T1000 (cell line): ENCODE measurements around the gene BAIAP2.

Experiments
- DNase-seq: peaks from one replicate; lab custom pipeline; 2025; ENCODE audit warnings: mixed read lengths; lab: John Stamatoyannopoulos, UW

Gene BAIAP2

GRCh38 chr17:81159611-81160265 lies 124.8 kb downstream of the BAIAP2 start:
- no peak for DNase-seq

- no peak for DNase-seq
Measured at GRCh38 chr17:81160306-81160705, 125.4 kb downstream of the BAIAP2 start.

DNA sequence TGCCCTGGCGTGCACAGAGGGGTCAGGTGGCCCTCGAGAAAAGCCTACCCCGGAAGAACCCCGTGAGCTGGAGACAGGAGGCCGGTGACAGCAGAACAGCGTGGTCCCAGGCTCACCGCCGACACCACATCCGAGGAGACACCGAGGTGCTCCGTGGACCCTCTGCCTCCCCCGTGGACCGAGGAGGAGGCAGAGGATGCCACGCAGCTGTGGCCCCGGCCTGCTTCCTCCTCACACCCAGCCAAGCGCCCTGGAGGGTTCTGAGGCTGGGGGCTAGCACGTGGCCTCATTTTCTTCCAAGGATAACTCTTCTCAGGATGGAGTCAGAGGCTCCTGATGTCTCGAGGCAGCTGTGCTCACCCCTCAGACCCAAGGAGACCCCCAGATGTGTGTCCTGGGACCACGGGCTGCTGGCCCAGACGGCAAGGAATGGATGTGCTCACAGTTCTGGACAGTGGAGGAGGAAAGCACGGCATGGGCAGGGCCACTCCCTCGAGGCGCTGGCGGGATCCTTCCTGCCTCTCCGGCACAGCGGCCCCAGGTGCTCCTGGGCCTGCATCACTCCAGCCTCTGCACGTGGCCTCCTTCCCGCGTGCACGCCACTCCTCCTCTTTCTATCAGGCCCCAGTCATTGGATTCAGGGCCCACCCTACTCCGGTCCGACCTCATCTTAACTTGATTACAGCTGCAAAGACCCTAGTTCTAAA lies 125.9 kb downstream of the BAIAP2 start:
- no peak for DNase-seq

GRCh38 chr17:81161536-81161935 lies 126.6 kb downstream of the BAIAP2 start:
- DNase-seq: no peak

GRCh38 chr17:81161972-81162371 lies 127.0 kb downstream of the BAIAP2 start:
- no peak for DNase-seq

- no peak for DNase-seq
Measured at GRCh38 chr17:81162491-81162890, 127.5 kb downstream of the BAIAP2 start.

DNA sequence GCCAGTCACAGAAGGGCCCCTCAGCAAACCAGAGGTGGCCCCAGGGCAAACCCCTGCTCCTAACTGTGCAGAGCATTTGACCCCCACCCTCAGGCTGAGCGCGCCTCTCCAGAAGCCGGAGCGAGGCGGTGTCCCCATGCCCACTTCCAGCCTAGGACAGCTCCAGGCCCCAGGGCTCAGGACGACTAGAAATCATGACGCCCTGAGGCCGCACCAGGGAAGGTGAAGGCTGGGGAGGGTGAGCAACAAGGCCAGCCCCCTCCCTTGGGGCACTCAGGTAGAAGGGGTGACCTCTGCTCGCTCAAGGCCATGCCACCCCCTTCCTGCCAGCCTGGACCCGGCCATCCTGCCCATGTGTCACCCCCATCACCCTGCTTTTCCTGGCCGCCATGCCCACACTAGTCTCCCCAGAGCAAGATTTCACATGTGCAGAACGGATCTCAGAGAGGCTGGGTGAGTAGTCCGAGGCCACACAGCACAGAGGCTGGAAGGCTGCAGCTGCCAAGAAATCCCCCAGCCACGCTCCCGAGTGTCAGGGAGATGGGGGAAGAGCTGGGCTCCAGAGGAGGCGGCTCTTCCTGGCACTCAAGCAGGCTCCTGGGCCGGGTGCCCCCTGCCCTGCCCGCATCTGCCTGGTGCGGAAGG lies 128.2 kb downstream of the BAIAP2 start:
- DNase-seq: no peak

GRCh38 chr17:81163703-81164370 lies 128.9 kb downstream of the BAIAP2 start:
- DNase-seq: no peak

DNA sequence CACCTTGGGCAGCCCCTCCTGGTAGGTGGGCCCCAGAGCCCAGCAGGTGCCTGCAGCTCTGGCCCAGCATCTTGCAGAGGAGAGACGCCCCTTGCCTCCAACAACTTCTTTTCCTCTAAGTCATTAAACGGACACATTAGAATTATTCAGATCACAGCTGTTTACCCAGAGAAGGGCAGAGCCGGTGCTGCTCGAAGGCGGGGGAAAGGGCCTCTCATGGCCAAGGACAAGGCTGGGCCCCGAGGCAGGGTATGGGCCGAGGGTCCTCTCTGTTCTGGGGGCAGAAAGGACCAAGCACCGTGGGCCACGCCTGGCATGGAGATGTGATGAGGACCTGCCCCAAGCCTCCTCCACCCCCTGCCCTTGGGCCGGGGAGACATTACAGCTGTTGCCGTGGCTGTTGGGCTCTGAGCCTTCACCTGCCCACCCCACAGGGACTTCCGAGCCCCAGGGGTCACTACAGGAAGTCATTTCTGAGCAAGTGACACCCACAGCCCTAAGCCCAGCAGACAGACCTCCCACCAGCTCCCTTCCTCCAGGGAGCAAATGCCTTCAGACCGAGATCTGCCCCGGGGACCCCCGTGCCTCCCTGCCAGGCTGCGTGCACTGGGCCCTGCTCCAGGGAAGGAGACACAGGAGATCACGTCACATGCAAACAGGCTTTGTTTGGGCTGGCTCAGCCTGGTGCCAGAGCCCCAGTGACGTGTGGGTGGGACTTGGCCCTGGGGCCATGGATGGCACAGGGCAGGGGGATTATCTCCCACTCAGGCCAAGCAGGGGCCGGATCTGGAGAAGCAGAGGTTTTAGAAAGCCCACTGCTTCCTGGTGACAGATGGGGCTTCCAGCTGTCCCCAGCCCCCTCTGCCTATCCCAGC lies 129.7 kb downstream of the BAIAP2 start:
- DNase-seq: no peak

- DNase-seq: no peak
Measured at GRCh38 chr17:81165246-81166032, 130.5 kb downstream of the BAIAP2 start, which contains the start of gene PVALEF. TSS of gene PVALEF (plus strand) at chr17:81165507. CDS start at chr17:81181227, 15,720 bp downstream.

GRCh38 chr17:81166033-81166492 lies 131.1 kb downstream of the BAIAP2 start, which contains the start of gene AATK:
TSS of gene AATK (minus strand) at chr17:81166221. CDS start at chr17:81165992, 229 bp downstream.
- DNase-seq: no peak
